ENCODE results near the gene HTRA2.
A peak's percentile ranks its signal among the peaks of the same experiment; 100 is the strongest.

HTRA2 gene

GRCh38 chr2:74530239-74531187 lies 780 bp downstream of the HTRA2 start:
- Mint-ChIP-seq H3K9me3 (no peaks in the 10 kb centered on the region), H3K27ac (no peak overlapping the region), H3K36me3 (ENCODE audit: low read depth) (peaks cover 49% of the 10 kb centered on the region), H3K27me3 (ENCODE audit: low read depth, poor library complexity) (peaks cover under 1% of the 10 kb centered on the region), H3K4me1 (peaks cover 38% of the 10 kb centered on the region), H3K4me3 (peak overlapping the region; percentile 99)
- peak; percentile 55 for DNase-seq
- no peak for TF ChIP-seq CTCF (IDR thresholded peaks at IDR 0.05)

GRCh38 chr2:74531666-74532065 lies 1.9 kb downstream of the HTRA2 start:
- Mint-ChIP-seq H3K36me3 (ENCODE audit: low read depth) (peaks cover 39% of the 10 kb centered on the region), H3K4me3 (peak overlapping the region; percentile 26), H3K9me3 (no peaks in the 10 kb centered on the region), H3K27ac (no peak overlapping the region), H3K4me1 (peaks cover 38% of the 10 kb centered on the region), H3K27me3 (ENCODE audit: low read depth, poor library complexity) (no peaks in the 10 kb centered on the region)
- no peak for DNase-seq
- TF ChIP-seq CTCF (IDR thresholded peaks at IDR 0.05) = no peak

- H3K9me3 Mint-ChIP-seq = no peaks in the 10 kb centered on the region
- peak overlapping the region; percentile 26 for H3K4me3 Mint-ChIP-seq
- peaks cover 33% of the 10 kb centered on the region for H3K36me3 Mint-ChIP-seq (ENCODE audit: low read depth)
- peaks cover 37% of the 10 kb centered on the region for H3K4me1 Mint-ChIP-seq
- no peak overlapping the region for H3K27ac Mint-ChIP-seq
- no peak for DNase-seq
- TF ChIP-seq CTCF (IDR thresholded peaks at IDR 0.05) = no peak
- peaks cover under 1% of the 10 kb centered on the region for H3K27me3 Mint-ChIP-seq (ENCODE audit: low read depth, poor library complexity)
These were observed 2.5 kb downstream of the HTRA2 start for GRCh38 chr2:74532222-74532621.

- Mint-ChIP-seq H3K27me3 (ENCODE audit: low read depth, poor library complexity) (peaks cover 3% of the 10 kb centered on the region), H3K4me1 (peaks cover 31% of the 10 kb centered on the region), H3K4me3 (no peak overlapping the region), H3K27ac (no peak overlapping the region), H3K36me3 (ENCODE audit: low read depth) (peaks cover 22% of the 10 kb centered on the region), H3K9me3 (no peaks in the 10 kb centered on the region)
- DNase-seq = no peak
- no peak for TF ChIP-seq CTCF (IDR thresholded peaks at IDR 0.05)
These were observed 3.7 kb downstream of the HTRA2 start for GRCh38 chr2:74533464-74533863.

GRCh38 chr2:74534411-74534810 lies 4.7 kb downstream of the HTRA2 start:
- no peaks in the 10 kb centered on the region for H3K9me3 Mint-ChIP-seq
- no peak for TF ChIP-seq CTCF (IDR thresholded peaks at IDR 0.05)
- H3K36me3 Mint-ChIP-seq (ENCODE audit: low read depth) = peaks cover 22% of the 10 kb centered on the region
- no peak overlapping the region for H3K4me3 Mint-ChIP-seq
- DNase-seq = no peak
- H3K27me3 Mint-ChIP-seq (ENCODE audit: low read depth, poor library complexity) = peaks cover 3% of the 10 kb centered on the region
- H3K4me1 Mint-ChIP-seq = peaks cover 31% of the 10 kb centered on the region
- peak overlapping the region; percentile 68 for H3K27ac Mint-ChIP-seq

Data from nephron progenitor cell (in vitro differentiated cells).